Erythroblast (primary cell): ENCODE measurements around the gene THRB.

ENCODE experiments used
- GATA1 ChIP-seq: IDR thresholded peaks from 2 replicates; pipeline ENCODE4 v1.6.1; 2011; ENCODE audit warnings: low read depth, mild to moderate bottlenecking, control low read depth, low read length, moderate library complexity
- POLR2A ChIP-seq: IDR thresholded peaks from 2 replicates; pipeline ENCODE4 v1.6.1; 2011; ENCODE audit warnings: mild to moderate bottlenecking, low read length

- TF ChIP-seq POLR2A (no peak), GATA1 (no peak)
Observed at GRCh38 chr3:24525557-24525956, 30.9 kb upstream of the THRB start.
